Activated CD8-positive, alpha-beta T cell treated with anti-CD3 and anti-CD28 coated beads for 36 hours (primary cell): ENCODE results near the gene MAD2L2. TPM values are rescaled to one million over a fixed set of nuclear protein-coding genes. Genes with fewer than 3 reads are reported as not detected.

Experiments
- ATAC-seq: fragments of 200-7000 bp; cut with Tn5 transposase; one replicate; pipeline ENCODE4 v1.10.0; 2021; ENCODE audit warnings: mild to moderate bottlenecking, moderate library complexity
- CTCF ChIA-PET: fragments of 350-600 bp; sonication (Branson Sonifier 250); formaldehyde crosslinking; loops from one replicate; lab custom pipeline; 2021; ENCODE audit warnings: antibody characterized with exemption; lab: Charles Lee
- POLR2A ChIA-PET: fragments of 350-600 bp; sonication (Branson Sonifier 250); formaldehyde crosslinking; loops from one replicate; lab custom pipeline; 2021; ENCODE audit warnings: antibody characterized with exemption; lab: Charles Lee
- DNase-seq: peaks from one replicate; pipeline ENCODE4 v3.0.0-alpha.2; 2020
- H3K27ac Mint-ChIP-seq: one replicate; pipeline ENCODE4 v1.8.0; 2021; ENCODE audit warnings: mild to moderate bottlenecking, mixed read lengths
- H3K27me3 Mint-ChIP-seq: one replicate; pipeline ENCODE4 v1.8.0; 2021; ENCODE audit warnings: mixed read lengths
- H3K36me3 Mint-ChIP-seq: one replicate; pipeline ENCODE4 v1.8.0; 2021; ENCODE audit warnings: low read depth, mixed read lengths
- H3K4me1 Mint-ChIP-seq: one replicate; pipeline ENCODE4 v1.8.0; 2021; ENCODE audit warnings: low read depth, mixed read lengths
- H3K4me3 Mint-ChIP-seq: one replicate; pipeline ENCODE4 v1.8.0; 2021; ENCODE audit warnings: mild to moderate bottlenecking, moderate library complexity, mixed read lengths
- H3K9me3 Mint-ChIP-seq: one replicate; pipeline ENCODE4 v1.8.0; 2021; ENCODE audit warnings: mixed read lengths
- CTCF ChIP-seq: fragments of 200-600 bp; IDR thresholded peaks from one replicate; pipeline ENCODE4 v1.8.0; 2022; ENCODE audit warnings: antibody characterized with exemption, mild to moderate bottlenecking
- intact Hi-C: fragments of 100-400 bp; cut with micrococcal nuclease; formaldehyde crosslinking; loops from one replicate; pipeline ENCODE4 v1.10.0; 2022
- total RNA-seq, 2 experiments: library from RNA; stranded (reverse); gene quantifications; one replicate each; pipeline ENCODE4 v1.2.3, GENCODE V29; 2021

Gene MAD2L2
- total RNA-seq, 2 experiments from 2014 or later, result 86.5 to 90.4 TPM

- ATAC-seq (no peak), DNase-seq (no peak)
- H3K27me3 Mint-ChIP-seq, result peaks cover 6% of the 10 kb centered on the region
- intact Hi-C loops, result no loop called here
- POLR2A ChIA-PET, result interaction anchor here (1.3 to 2.9 kb wide), 4 partner anchors 10 to 227 kb away, joined by 4 to 21 read pairs (median 5); no protein-coding TSS in a partner anchor
- no peak overlapping the region for H3K27ac Mint-ChIP-seq
- CTCF ChIA-PET, result interaction anchor here (1.2 to 3.5 kb wide), 7 partner anchors 10 to 41 kb away, joined by 5 to 28 read pairs (median 6); partner anchors contain the start of genes FBXO2, FBXO44 and FBXO6
- peaks cover 4% of the 10 kb centered on the region for H3K36me3 Mint-ChIP-seq
- no peaks in the 10 kb centered on the region for H3K9me3 Mint-ChIP-seq
- peaks cover 13% of the 10 kb centered on the region for H3K4me1 Mint-ChIP-seq
- no peak for TF ChIP-seq CTCF
- H3K4me3 Mint-ChIP-seq, result no peak overlapping the region
These were observed 1.9 kb upstream of the MAD2L2 start for GRCh38 chr1:11682799-11683198.

GRCh38 chr1:11682287-11682771 is 1.4 kb upstream of the MAD2L2 start:
- CTCF ChIA-PET, result interaction anchor here (1.2 to 3.5 kb wide), 8 partner anchors 10 to 40 kb away, joined by 5 to 28 read pairs (median 6); partner anchors contain the start of genes FBXO2, FBXO44 and FBXO6
- TF ChIP-seq CTCF, result no peak
- intact Hi-C loops, result no loop called here
- DNase-seq (no peak), ATAC-seq (no peak)
- Mint-ChIP-seq H3K27ac (no peak overlapping the region), H3K36me3 (peaks cover 4% of the 10 kb centered on the region), H3K9me3 (no peaks in the 10 kb centered on the region), H3K4me3 (peak overlapping the region; percentile 84), H3K4me1 (peaks cover 13% of the 10 kb centered on the region), H3K27me3 (peaks cover 4% of the 10 kb centered on the region)
- POLR2A ChIA-PET, result interaction anchor here (0.7 to 2.9 kb wide), 8 partner anchors 9 to 228 kb away, joined by 3 to 21 read pairs (median 4); partner anchors contain the start of gene DRAXIN

- no peak for DNase-seq
- Mint-ChIP-seq H3K27ac (peak overlapping the region; percentile 66), H3K36me3 (peaks cover 8% of the 10 kb centered on the region), H3K4me3 (peak overlapping the region; percentile 84), H3K27me3 (peaks cover 4% of the 10 kb centered on the region), H3K4me1 (peaks cover 13% of the 10 kb centered on the region), H3K9me3 (no peaks in the 10 kb centered on the region)
- CTCF ChIA-PET, result interaction anchor here (1.5 to 3.5 kb wide), 3 partner anchors 16 to 39 kb away, joined by 5 to 28 read pairs (median 8); partner anchors contain the start of gene FBXO6
- TF ChIP-seq CTCF, result no peak
- intact Hi-C loops, result no loop called here
- POLR2A ChIA-PET, result interaction anchor here (0.6 to 2.9 kb wide), 5 partner anchors 10 to 228 kb away, joined by 3 to 21 read pairs (median 3); no protein-coding TSS in a partner anchor
- ATAC-seq, result peak; percentile 3
These were observed 478 bp downstream of the MAD2L2 start for GRCh38 chr1:11680270-11681070.

GRCh38 chr1:11678442-11678841 is 2.5 kb downstream of the MAD2L2 start:
- no peak for TF ChIP-seq CTCF
- Mint-ChIP-seq H3K4me3 (peak overlapping the region; percentile 22), H3K27me3 (peaks cover 1% of the 10 kb centered on the region), H3K9me3 (no peaks in the 10 kb centered on the region), H3K4me1 (peaks cover 13% of the 10 kb centered on the region), H3K36me3 (peaks cover 11% of the 10 kb centered on the region), H3K27ac (no peak overlapping the region)
- CTCF ChIA-PET, result interaction anchor here (2.1 kb wide), 1 partner anchor 28 kb away, joined by 6 read pairs; no protein-coding TSS in a partner anchor
- DNase-seq (no peak), ATAC-seq (no peak)
- POLR2A ChIA-PET, result no interaction called here
- intact Hi-C loops, result no loop called here
